B cell (primary cell): Measurements from ENCODE around the gene TATDN3. TPM values are rescaled to one million over a fixed set of nuclear protein-coding genes. Genes with fewer than 3 reads are reported as not detected.
"Not testable (repeated sequence)": the region's sequence is repeated elsewhere in the genome, so short reads cannot be mapped to it uniquely, and the experiment has no call there.

Source experiments
- ATAC-seq: fragments of 200-7000 bp; cut with Tn5 transposase; one replicate; pipeline ENCODE4 v1.10.0; 2021; ENCODE audit warnings: low read depth, mild to moderate bottlenecking, moderate number of reproducible peaks, moderate library complexity
- CTCF ChIA-PET: fragments of 350-600 bp; sonication (Branson Sonifier 250); formaldehyde crosslinking; loops from one replicate; lab custom pipeline; 2021; ENCODE audit warnings: antibody characterized with exemption, inconsistent platforms; lab: Charles Lee
- POLR2A ChIA-PET: fragments of 350-600 bp; sonication (Branson Sonifier 250); formaldehyde crosslinking; loops from one replicate; lab custom pipeline; 2021; ENCODE audit warnings: antibody characterized with exemption; lab: Charles Lee
- DNase-seq: peaks from one replicate; pipeline ENCODE4 v3.0.0; 2013
- H2AFZ ChIP-seq: 2 replicates; pipeline ENCODE4 v1.6.1; 2012; ENCODE audit warnings: mild to moderate bottlenecking, low read depth, low read length; ENCODE audit not compliant: insufficient read depth, poor library complexity, severe bottlenecking
- H3K27ac ChIP-seq, 2 donors: 1 replicate in 1 of 2; 2 replicates in 1 of 2; pipeline ENCODE4 v1.5.1; 2012 to 2013; ENCODE audit warnings: low read length in 2 of 2, mild to moderate bottlenecking in 2 of 2, moderate library complexity in 1 of 2
- H3K27me3 ChIP-seq, 4 experiments: fragments of 200-600 bp in 1 of 4; sonication (generic) in 1 of 4; replicated peaks in 1 of 4; 1 replicate in 2 of 4; 2 replicates in 2 of 4; pipeline versions ENCODE4 v1.6.1 to v1.7.0; 2013 to 2016; ENCODE audit warnings: low read length in 3 of 4, mild to moderate bottlenecking in 2 of 4, mixed read lengths in 1 of 4, moderate library complexity in 1 of 4; ENCODE audit not compliant: insufficient read depth in 4 of 4, control insufficient read depth in 3 of 4; ENCODE audit errors: control extremely low read depth in 1 of 4
- H3K36me3 ChIP-seq, 2 experiments: replicated peaks in 1 of 2; 1 replicate in 1 of 2; 2 replicates in 1 of 2; pipeline versions ENCODE4 v1.6.1 to v1.7.1; 2013; ENCODE audit warnings: low read length in 1 of 2; ENCODE audit not compliant: insufficient read depth in 2 of 2, control insufficient read depth in 1 of 2; ENCODE audit errors: control extremely low read depth in 1 of 2, extremely low read depth in 1 of 2
- H3K4me1 ChIP-seq, 2 donors: fragments of 200-600 bp in 1 of 2; sonication (generic) in 1 of 2; 1 replicate in 1 of 2; 2 replicates in 1 of 2; pipeline versions ENCODE4 v1.5.1 to v1.6.1; 2013 to 2017; ENCODE audit warnings: low read length in 2 of 2; ENCODE audit not compliant: control insufficient read depth in 2 of 2, insufficient read depth in 2 of 2
- H3K4me2 ChIP-seq: replicated peaks from 2 replicates; pipeline ENCODE3; 2012; ENCODE audit warnings: mild to moderate bottlenecking, low read depth, low read length; ENCODE audit not compliant: poor library complexity, severe bottlenecking
- H3K4me3 ChIP-seq, 5 experiments: fragments of 200-600 bp in 1 of 5; sonication (generic) in 1 of 5; 1 replicate in 3 of 5; 2 replicates in 2 of 5; pipeline versions ENCODE4 v1.5.1 to v1.7.0; 2011 to 2016; ENCODE audit warnings: low read length in 4 of 5, mild to moderate bottlenecking in 4 of 5, low read depth in 2 of 5, control low read depth in 1 of 5, moderate library complexity in 1 of 5; ENCODE audit not compliant: insufficient read depth in 1 of 5; ENCODE audit errors: control extremely low read depth in 1 of 5, extremely low read depth in 1 of 5
- H3K79me2 ChIP-seq: fragments of 200-600 bp; sonication (generic); one replicate; pipeline ENCODE4 v1.6.0; 2016; ENCODE audit warnings: low read length; ENCODE audit not compliant: control insufficient read depth, insufficient read depth
- H3K9ac ChIP-seq: fragments of 200-600 bp; sonication (generic); 2 replicates; pipeline ENCODE4 v1.6.1; 2017; ENCODE audit warnings: mild to moderate bottlenecking, low read length, moderate library complexity
- H3K9me3 ChIP-seq, 3 donors: one replicate each; pipeline versions ENCODE4 v1.6.1 to v1.7.1; 2013; ENCODE audit warnings: low read length in 2 of 3; ENCODE audit not compliant: control insufficient read depth in 2 of 3, insufficient read depth in 1 of 3; ENCODE audit errors: control extremely low read depth in 1 of 3
- H4K20me1 ChIP-seq: 2 replicates; pipeline ENCODE4 v1.6.0; 2012; ENCODE audit warnings: mild to moderate bottlenecking, low read length; ENCODE audit not compliant: insufficient read depth, control insufficient read depth, poor library complexity, severe bottlenecking
- H3K27ac Mint-ChIP-seq: one replicate; pipeline ENCODE4 v1.8.0; 2021; ENCODE audit warnings: mixed read lengths
- H3K27me3 Mint-ChIP-seq: one replicate; pipeline ENCODE4 v1.8.0; 2021; ENCODE audit warnings: mixed read lengths
- H3K4me1 Mint-ChIP-seq: one replicate; pipeline ENCODE4 v1.8.0; 2021; ENCODE audit warnings: mixed read lengths
- H3K4me3 Mint-ChIP-seq: one replicate; pipeline ENCODE4 v1.8.0; 2021; ENCODE audit warnings: mixed read lengths
- H3K9me3 Mint-ChIP-seq: one replicate; pipeline ENCODE4 v1.8.0; 2022; ENCODE audit warnings: mixed read lengths; ENCODE audit not compliant: insufficient read depth
- CTCF ChIP-seq: fragments of 200-600 bp; IDR thresholded peaks from one replicate; pipeline ENCODE4 v1.8.0; 2022; ENCODE audit warnings: antibody characterized with exemption, mild to moderate bottlenecking
- EZH2 ChIP-seq: IDR thresholded peaks from 2 replicates; pipeline ENCODE4 v1.6.1; 2012; ENCODE audit warnings: borderline replicate concordance, low read depth, mild to moderate bottlenecking, moderate library complexity, low read length; ENCODE audit not compliant: insufficient read depth, poor library complexity, severe bottlenecking
- WGBS: methylation state at CpG from one replicate; pipeline ENCODE4 v1.1.5; 2013; ENCODE audit warnings: missing lambda C conversion rate; ENCODE audit not compliant: insufficient coverage; 5-methylcytosine and 5-hydroxymethylcytosine counted together
- intact Hi-C: fragments of 100-400 bp; cut with micrococcal nuclease; formaldehyde crosslinking; loops from one replicate; pipeline ENCODE4 v1.10.0; 2022
- polyA plus RNA-seq: library from polyadenylated mRNA; depleted of rRNA; stranded (reverse); fragments of >200 nt; gene quantifications from 2 replicates; pipeline ENCODE4 v1.2.3, GENCODE V29; 2012
- total RNA-seq, 2 donors: library from RNA; stranded (reverse); fragments of 120-200 nt in 1 of 2; gene quantifications; 1 replicate in 1 of 2; 2 replicates in 1 of 2; pipeline versions ENCODE4 v1.2.3 to v1.2.4, GENCODE V29; 2013 to 2022

TATDN3 gene
- total and polyA plus RNA-seq, 2 donors (not counting 1 experiment from before 2014, with no cell fraction given) = 17.6 to 28.6 TPM

- CTCF ChIA-PET = interaction anchor here (1.6 to 2.2 kb wide), 4 partner anchors 10 to 98 kb away, joined by 4 to 7 read pairs (median 6); no protein-coding TSS in a partner anchor
- Histone ChIP-seq H4K20me1 (peaks cover 39% of the 10 kb centered on the region), H3K4me2 (no peak overlapping the region), H3K36me3 (peaks cover 5 to 8% of the 10 kb centered on the region in 2 experiments), H2AFZ (no peak overlapping the region), H3K4me1 (no peaks in the 10 kb centered on the region), H3K79me2 (peaks cover 87% of the 10 kb centered on the region), H3K4me3 (no peak overlapping the region), H3K9ac (no peak overlapping the region), H3K27ac (no peak overlapping the region), H3K27me3 (no peaks in the 10 kb centered on the region), H3K9me3 (peaks cover 0 to 19% (median 0%) of the 10 kb centered on the region in 3 donors)
- intact Hi-C loops = no loop called here
- Mint-ChIP-seq H3K9me3 (peaks cover 2% of the 10 kb centered on the region), H3K4me1 (peaks cover 6% of the 10 kb centered on the region), H3K4me3 (no peak overlapping the region), H3K27me3 (no peaks in the 10 kb centered on the region), H3K27ac (no peak overlapping the region)
- DNase-seq = no peak
- no peak for ATAC-seq
- POLR2A ChIA-PET = no interaction called here
- TF ChIP-seq EZH2 = no peak
- no peak for TF ChIP-seq CTCF
- over 99% methylated on average over 9 of the region's 9 CpGs for WGBS
These were observed 28.9 kb upstream of the TATDN3 start for GRCh38 chr1:212762839-212763238.

- Histone ChIP-seq H3K79me2 (peaks cover 89% of the 10 kb centered on the region), H3K9me3 (peaks cover 2 to 28% (median 16%) of the 10 kb centered on the region in 3 donors), H4K20me1 (peaks cover 25% of the 10 kb centered on the region)
- H3K4me3 ChIP-seq, H3K36me3 ChIP-seq, H3K4me2 ChIP-seq, H3K27ac Mint-ChIP-seq, DNase-seq, H3K9me3 Mint-ChIP-seq, H3K4me1 ChIP-seq, intact Hi-C loops, POLR2A ChIA-PET, H3K4me1 Mint-ChIP-seq, H3K9ac ChIP-seq, H2AFZ ChIP-seq, H3K27me3 ChIP-seq, H3K4me3 Mint-ChIP-seq, H3K27ac ChIP-seq, H3K27me3 Mint-ChIP-seq, ATAC-seq: not testable (repeated sequence)
- no CpG with 5 or more reads among the region's 1 CpG for WGBS
- CTCF ChIA-PET = interaction anchor here (0.7 to 1.2 kb wide), 2 partner anchors 17 to 100 kb away, joined by 3 to 4 read pairs; no protein-coding TSS in a partner anchor
These were observed 26.9 kb upstream of the TATDN3 start for GRCh38 chr1:212764718-212765281.

DNA sequence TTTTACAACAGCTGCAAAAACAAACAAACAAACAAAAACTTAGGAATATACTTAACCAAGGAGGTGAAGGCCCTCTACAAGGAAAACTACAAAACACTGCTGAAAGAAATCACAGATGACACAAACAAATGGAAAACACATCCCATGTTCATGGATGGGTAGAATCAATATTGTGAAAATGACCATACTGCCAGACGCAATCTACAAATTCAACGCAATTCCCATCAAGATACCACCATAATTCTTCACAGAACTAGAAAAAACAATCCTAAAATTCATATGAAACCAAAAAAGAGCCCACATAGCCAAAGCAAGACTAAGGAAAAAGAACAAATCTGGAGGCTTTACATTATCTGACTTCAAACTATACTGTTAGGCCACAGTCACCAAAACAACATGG lies 24.9 kb upstream of the TATDN3 start:
- H3K4me2 ChIP-seq, H3K9ac ChIP-seq, POLR2A ChIA-PET, H3K4me3 ChIP-seq, H3K4me1 Mint-ChIP-seq, H3K27me3 ChIP-seq, H3K27ac ChIP-seq, ATAC-seq, DNase-seq, H3K9me3 Mint-ChIP-seq, H3K4me3 Mint-ChIP-seq, intact Hi-C loops, H3K27me3 Mint-ChIP-seq, CTCF ChIA-PET, H3K4me1 ChIP-seq, H2AFZ ChIP-seq, H3K27ac Mint-ChIP-seq: not testable (repeated sequence)
- Histone ChIP-seq H3K9me3 (peaks cover 4 to 29% (median 25%) of the 10 kb centered on the region in 3 donors), H4K20me1 (peaks cover 11% of the 10 kb centered on the region), H3K79me2 (peaks cover 89% of the 10 kb centered on the region), H3K36me3 (peaks cover 5 to 15% of the 10 kb centered on the region in 2 experiments)
- no CpG with 5 or more reads among the region's 2 CpGs for WGBS
